Hepatic stellate cell (primary cell): Measurements from ENCODE around the gene CD164L2.

Experiments used
- DNase-seq: peaks from one replicate; pipeline ENCODE4 v3.0.0; 2011; ENCODE audit warnings: low spot score

The CD164L2 gene

GRCh38 chr1:27346991-27347624 is 36.0 kb downstream of the CD164L2 start:
- DNase-seq, result no peak

GRCh38 chr1:27346357-27346756 is 36.8 kb downstream of the CD164L2 start:
- DNase-seq, result no peak

DNA sequence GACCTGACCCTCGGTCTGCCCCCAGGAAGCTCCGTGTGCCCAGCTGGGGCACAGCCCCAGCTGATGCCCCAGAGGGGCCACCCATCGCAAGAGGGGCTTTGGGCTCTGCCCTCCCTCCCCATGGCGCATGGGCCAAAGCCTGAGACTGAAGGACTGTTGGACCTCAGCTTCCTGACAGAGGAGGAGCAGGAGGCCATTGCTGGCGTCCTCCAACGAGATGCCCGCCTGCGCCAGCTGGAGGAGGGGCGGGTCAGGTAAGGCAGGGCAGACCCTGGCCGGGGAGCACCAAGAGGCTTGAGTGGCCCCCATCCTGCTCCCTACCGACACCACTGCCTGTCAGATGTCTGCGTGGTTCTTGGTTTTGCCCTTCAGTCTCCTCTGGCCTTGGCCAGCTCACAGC is 37.9 kb downstream of the CD164L2 start:
- no peak for DNase-seq

- DNase-seq, result no peak
Observed at GRCh38 chr1:27343639-27344025, 39.5 kb downstream of the CD164L2 start.

- no peak for DNase-seq
Observed at GRCh38 chr1:27342778-27343638, 40.1 kb downstream of the CD164L2 start.

DNA sequence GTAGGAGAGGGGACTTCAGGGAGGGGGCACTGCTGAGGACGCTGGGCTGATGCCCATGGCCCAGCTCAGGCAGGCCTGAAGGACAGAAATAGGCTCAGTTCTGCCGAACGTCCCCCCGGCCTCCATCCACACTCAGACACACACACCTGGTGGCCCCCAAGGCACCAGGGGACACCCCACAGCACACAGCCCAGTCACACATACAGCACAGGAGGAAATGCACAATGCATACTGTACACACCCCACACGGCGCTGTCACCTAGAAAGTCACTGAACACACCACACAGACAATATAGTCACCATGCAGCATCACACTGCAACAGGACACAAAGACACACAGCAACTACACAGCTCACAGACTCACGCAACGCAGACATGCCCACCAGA is 40.7 kb downstream of the CD164L2 start:
- DNase-seq, result no peak

- peak; percentile 84 for DNase-seq
Observed at GRCh38 chr1:27341525-27342252, 41.4 kb downstream of the CD164L2 start, which contains the start of gene SYTL1. Gene SYTL1 (plus strand): TSS chr1:27342022. CDS start chr1:27345335, 3,313 bp downstream.

DNA sequence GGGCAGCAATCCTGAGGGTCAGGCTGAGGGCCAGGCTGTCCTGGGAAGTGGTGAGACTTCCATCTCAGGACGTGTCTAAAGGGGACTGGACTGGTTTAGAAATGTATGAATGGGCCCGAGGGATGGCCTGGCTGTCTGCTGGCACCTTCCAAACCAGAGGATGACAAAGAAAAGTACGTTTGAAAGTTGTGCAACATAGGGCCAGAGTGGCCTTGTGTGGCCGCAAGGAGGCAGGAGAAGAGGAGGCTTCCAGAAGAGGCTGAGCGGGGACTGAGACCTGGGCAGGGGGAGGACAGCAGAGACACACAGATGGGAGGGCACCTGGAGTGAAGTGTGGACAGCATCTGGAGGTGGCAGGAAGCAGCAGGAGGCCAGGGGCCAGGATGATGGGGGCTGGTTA is 43.9 kb downstream of the CD164L2 start:
- no peak for DNase-seq

GRCh38 chr1:27338751-27339150 is 44.4 kb downstream of the CD164L2 start:
- DNase-seq, result no peak

GRCh38 chr1:27336756-27337155 is 46.4 kb downstream of the CD164L2 start:
- no peak for DNase-seq

- DNase-seq, result no peak
Observed at GRCh38 chr1:27335506-27336422, 47.4 kb downstream of the CD164L2 start.

DNA sequence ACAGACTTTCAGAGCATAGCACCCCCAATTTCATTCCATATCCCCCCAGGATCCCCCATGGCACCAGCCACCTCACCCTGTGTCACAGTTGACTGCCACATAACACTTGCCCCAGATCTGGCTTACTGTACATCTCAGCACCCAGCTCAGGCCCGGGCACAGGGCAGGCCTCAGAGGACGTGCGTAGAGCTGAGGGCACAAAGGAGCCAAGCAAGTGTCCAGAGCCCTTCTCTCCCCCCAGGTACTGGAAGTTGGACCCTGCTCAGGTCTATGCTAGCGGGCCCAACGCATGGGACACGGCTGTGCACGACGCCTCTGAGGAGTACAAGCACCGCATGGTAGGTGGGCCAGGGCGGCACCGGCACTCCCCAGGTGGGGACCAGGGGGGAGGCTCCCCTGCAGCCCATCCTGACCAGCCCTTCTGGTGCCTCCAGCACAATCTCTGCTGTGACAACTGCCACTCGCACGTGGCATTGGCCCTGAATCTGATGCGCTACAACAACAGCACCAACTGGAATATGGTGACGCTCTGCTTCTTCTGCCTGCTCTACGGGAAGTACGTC is 49.3 kb downstream of the CD164L2 start:
- DNase-seq, result no peak

GRCh38 chr1:27332536-27333281 is 50.4 kb downstream of the CD164L2 start:
- peak; percentile 82 for DNase-seq

DNA sequence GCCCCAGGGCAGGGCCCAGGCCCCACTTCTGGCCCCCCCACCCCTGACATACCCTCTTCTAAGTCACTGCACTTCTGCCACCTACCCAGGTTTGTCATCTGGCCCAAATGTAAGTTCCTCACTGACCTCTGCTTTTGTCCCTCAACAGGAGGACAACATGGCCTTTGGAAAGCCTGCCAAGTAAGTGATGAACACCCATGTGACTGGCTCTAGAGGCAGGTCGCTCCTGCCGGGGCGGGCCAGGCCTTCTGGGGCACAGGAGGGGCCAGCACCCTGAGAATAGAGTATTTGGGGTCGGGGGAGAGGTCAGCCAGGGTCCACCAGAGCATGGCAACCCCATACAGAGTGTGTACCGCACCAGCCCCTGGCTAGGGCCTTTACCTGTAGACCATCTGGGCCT is 51.2 kb downstream of the CD164L2 start:
- DNase-seq, result no peak

DNA sequence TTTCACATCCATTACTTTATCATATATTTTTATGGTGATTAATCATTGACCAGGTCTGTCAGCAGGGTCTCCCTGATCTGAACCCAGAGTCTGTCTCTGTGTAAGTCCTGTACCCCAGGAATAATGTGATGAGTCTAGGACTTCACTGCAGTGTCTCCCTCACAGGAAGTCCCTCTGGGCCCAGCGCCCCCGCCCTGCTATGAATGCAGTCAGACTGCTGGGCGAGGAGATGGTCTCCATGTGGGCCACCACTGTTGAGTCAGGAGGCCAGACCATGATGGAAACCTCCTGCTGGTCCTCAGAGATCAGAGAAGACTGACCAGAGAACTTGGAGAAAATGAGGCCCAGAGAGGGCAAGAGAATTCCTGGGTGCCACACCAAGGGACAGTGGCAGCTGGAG is 51.7 kb downstream of the CD164L2 start:
- no peak for DNase-seq

DNA sequence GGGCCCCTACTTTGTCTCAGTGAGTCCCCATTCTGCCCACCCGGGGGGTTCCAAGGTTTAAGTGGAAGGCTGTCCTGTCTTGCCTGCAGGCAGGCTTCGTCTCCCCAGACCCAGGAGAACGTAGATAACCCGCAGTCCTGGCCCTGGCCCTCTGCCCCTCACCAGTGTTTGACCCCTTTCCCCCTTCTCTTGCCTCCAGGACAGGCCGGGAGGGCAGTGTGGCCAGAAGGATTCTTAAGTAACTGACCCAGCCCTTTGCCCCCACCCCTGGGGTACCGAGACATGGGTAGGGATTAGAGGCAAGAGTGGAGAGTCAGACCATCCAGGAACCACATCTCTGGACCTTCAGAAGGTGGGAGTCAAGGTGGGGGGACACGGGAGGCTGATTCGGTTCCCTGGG is 52.3 kb downstream of the CD164L2 start:
- DNase-seq, result no peak
